GM19452 (cell line): ENCODE measurements around the gene ANK3.
A peak's percentile ranks its signal among the peaks of the same experiment; 100 is the strongest.

Experiments
- ATAC-seq: cut with Tn5 transposase; IDR thresholded peaks from one replicate; pipeline ENCODE4 v1.9.1; 2021; ENCODE audit not compliant: unreplicated experiment

ANK3 gene

DNA sequence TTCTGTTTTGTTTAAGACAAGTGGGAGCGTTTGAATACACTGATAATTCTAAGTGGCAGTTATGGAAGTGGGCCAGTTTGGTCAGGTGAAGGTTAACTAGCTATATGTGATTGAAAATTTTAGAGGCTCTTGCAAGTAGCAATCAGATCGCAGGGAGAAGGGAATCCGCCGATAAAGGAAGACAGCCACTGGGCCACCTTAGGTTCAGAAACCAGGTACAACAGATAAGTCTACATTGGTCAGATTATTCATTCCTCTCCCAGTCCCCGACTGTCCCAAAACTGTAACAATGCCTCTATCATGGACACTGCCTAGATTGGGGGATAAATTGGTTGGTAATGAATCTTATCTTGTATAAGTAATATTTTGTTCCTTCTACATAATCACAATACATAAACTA, 8.9 kb downstream of the ANK3 start:
- no peak for ATAC-seq

DNA sequence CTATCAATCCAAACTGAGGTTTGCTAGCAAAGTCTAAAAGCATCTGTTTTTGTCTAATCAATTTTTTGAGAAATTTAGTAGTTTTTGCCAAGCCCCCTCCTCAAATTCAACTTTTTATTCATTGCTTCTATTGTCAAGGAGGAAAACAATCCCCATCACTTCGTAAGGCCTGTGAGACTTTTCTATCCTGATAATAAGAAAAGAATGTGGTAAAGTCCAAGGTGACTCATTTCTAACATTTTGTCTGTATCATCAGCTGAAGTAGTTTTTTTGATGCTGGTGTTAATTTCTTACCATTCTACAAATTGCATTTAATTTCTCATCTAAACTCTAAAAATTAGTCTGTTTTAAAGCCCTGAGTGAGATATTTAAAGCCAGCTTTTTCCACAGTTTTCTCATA, 11.7 kb downstream of the ANK3 start:
- ATAC-seq: no peak

- ATAC-seq: no peak
Observed at GRCh38 chr10:60377042-60377352, 12.7 kb downstream of the ANK3 start.

GRCh38 chr10:60376221-60377041, 13.2 kb downstream of the ANK3 start:
- ATAC-seq: no peak

GRCh38 chr10:60375293-60376004, 14.2 kb downstream of the ANK3 start:
- ATAC-seq: no peak

DNA sequence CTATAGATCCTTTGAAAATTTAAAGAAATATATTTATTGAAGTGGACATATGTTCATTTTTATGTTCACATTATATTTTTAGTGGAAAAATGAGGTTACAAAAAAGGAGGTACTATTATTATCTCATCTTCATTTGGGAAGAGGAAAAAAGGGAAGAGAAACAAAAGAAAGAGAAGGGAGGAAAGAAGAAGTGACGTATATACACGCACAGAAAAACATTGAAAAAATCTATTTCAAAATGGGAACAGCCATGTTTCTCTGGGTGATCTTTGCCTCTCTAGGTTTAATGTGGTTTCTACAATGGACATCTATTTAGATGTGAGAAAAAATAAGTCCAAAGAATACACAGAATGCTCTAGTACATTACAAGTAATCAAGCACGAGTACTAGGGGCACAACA, 14.8 kb downstream of the ANK3 start:
- ATAC-seq: no peak

- no peak for ATAC-seq
Observed at GRCh38 chr10:60372436-60372835, 17.2 kb downstream of the ANK3 start.

DNA sequence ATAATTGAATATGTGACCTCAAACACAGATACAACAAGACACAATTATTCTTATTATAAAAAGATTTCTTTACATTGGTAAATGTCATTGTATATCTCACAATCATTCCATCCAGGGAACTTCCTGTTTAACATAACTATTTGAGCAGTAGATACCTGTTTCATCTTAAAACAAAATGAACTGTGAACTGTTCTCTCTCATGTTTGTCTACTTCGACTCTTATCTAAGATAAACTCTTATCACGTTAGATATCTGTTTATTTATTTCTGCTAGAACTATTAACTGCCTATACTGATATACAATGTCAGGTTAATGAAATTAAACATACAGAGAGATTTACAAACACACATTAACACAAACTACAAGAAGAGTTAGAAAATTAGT, 20.1 kb downstream of the ANK3 start:
- no peak for ATAC-seq

DNA sequence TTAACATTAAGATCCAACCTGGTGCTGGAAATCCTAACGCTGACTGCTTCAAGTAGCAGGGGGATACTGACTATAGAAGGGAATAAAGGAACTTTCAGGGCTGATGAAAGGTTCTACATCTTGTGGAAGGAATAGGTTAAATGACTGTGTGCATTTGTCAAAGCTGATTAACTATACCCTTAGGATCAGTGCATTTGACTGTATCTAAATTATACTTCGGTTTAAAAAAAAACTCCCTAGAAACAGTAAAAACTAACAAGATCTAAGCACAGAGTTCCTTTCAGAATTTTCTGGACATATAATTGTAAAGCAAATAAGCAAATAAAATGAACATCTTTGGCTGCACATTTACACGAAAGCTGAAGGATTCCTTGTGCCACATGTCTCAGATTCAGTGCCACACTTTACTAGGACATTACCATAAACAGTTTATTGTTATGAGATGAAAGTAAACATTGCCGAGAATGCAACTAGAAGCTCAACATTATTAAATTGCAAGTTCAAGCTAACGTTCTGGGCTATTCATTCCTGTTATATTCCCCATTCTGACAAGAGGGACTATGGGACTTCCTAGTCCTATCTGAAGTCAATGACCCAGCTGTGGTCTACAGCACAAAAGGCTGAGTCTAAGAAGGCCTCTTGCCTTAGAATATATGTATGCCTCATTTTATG, 20.7 kb downstream of the ANK3 start:
- no peak for ATAC-seq

- ATAC-seq: no peak
Observed at GRCh38 chr10:60367901-60368300, 21.8 kb downstream of the ANK3 start.

DNA sequence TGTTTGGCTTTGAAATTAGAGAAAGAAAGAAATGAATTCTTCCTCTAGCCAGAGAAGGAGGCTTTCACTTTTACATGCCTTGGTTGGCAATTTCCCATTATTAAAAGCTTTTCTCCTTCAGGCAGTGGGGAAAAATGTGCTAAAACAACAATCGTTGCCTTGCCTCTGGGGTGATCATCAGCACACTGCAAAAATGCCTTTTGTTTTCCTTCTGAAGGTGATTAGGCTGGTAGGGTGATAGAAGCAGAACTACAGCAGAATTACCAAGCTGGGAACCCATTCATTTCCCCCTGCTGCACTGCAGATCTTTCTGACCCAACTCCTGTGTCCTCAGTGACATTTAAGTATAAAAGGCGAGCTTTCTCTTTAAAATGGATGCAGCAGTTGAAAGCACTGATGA, 22.2 kb downstream of the ANK3 start:
- no peak for ATAC-seq

DNA sequence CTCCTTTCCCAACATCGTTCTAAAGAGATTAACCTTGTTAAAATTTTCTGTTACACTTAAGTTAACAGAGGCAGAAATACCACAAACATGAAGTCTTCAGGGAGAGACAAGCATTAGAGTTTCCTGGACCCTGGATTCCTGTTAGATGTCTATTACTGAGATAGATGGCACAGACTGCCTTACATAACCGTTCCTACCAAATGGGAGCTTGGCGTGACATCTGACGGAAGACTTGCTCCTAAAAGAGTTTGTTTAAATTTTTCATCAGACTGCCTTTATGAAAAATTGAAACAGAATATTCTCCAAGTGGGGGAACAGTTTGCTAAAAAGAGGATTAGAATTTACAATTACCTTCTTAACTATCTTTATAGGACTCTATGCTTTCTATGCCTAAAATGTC, 22.7 kb downstream of the ANK3 start:
- no peak for ATAC-seq

GRCh38 chr10:60363187-60363586, 26.5 kb downstream of the ANK3 start:
- no peak for ATAC-seq

DNA sequence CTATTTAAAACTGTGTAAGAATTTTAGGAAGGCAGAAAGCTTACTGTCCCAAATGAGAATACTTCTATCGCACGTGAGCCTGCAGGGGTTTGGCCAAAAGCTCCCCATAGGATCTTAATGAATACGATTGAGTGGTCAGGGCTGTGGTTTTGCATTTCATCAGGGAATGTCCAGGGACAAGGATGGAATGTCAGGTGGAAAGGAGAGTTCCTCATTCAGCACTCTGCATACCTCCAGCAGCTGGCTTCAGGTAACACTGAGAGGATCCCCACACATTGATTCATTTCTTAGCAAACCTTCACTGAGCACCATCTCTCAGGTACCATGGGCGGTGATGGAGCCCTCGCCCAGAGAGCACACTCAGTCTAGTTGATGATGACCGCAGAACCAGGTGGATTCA, 27.2 kb downstream of the ANK3 start:
- no peak for ATAC-seq

- ATAC-seq: no peak
Observed at GRCh38 chr10:60359066-60359465, 30.6 kb downstream of the ANK3 start.

- ATAC-seq: peak; percentile 92
Observed at GRCh38 chr10:60358282-60358681, 31.4 kb downstream of the ANK3 start.

- no peak for ATAC-seq
Observed at GRCh38 chr10:60353519-60354258, 36.0 kb downstream of the ANK3 start.

DNA sequence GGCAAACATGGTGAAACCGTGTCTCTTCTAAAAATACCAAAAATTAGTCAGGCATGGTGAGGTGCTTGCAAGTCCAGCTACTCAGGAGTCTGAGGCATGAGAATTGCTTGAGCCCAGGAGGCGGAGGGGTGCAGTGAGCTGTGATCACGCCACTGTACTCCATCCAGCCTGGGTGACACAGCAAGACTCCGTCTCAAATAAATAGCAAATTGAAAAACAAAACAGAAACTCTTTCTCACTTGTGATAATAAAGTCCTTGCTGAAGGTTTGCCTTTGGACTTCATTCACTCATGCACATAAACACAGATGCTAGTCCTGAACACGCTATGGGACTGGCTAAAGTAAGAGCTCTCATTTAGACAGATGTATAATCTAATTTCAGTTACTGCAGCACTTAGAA, 37.6 kb downstream of the ANK3 start:
- ATAC-seq: peak; percentile 72

- ATAC-seq: peak; percentile 39
Observed at GRCh38 chr10:60351191-60351853, 38.4 kb downstream of the ANK3 start.

GRCh38 chr10:60350400-60350799, 39.3 kb downstream of the ANK3 start:
- ATAC-seq: no peak

- no peak for ATAC-seq
Observed at GRCh38 chr10:60349426-60349825, 40.2 kb downstream of the ANK3 start.
